ENCODE data around the gene BTF3L4.

GRCh38 chr1:52072291-52072690, 16.2 kb downstream of the BTF3L4 start:
- no peak for TF ChIP-seq POLR2A (IDR thresholded peaks at IDR 0.05; ENCODE audit: low read length)
- TF ChIP-seq CHD4 (IDR thresholded peaks at IDR 0.05; ENCODE audit: borderline replicate concordance) = no peak
- TF ChIP-seq CTCF (IDR thresholded peaks at IDR 0.05) = no peak
- no peak for TF ChIP-seq EP300 (IDR thresholded peaks at IDR 0.05)
- TF ChIP-seq MAZ (IDR thresholded peaks at IDR 0.05; ENCODE audit: borderline replicate concordance, low read depth, low read length) = no peak
- TF ChIP-seq PHF8 (IDR thresholded peaks at IDR 0.05; ENCODE audit: borderline replicate concordance, low read depth) = no peak
